Endothelial cell (in vitro differentiated cells): ENCODE data around the gene TNFSF4. TPM values are rescaled to one million over a fixed set of nuclear protein-coding genes. Genes with fewer than 3 reads are reported as not detected.
"Not testable (repeated sequence)": the region's sequence is repeated elsewhere in the genome, so short reads cannot be mapped to it uniquely, and the experiment has no call there.

ENCODE experiments used
- DNase-seq: peaks from one replicate; pipeline ENCODE4 v3.0.0; 2021; ENCODE audit warnings: low spot score
- H3K27ac Mint-ChIP-seq: one replicate; pipeline ENCODE4 v1.8.0; 2021; ENCODE audit warnings: mixed read lengths, inconsistent platforms; ENCODE audit not compliant: unreplicated experiment
- H3K27me3 Mint-ChIP-seq: one replicate; pipeline ENCODE4 v1.8.0; 2021; ENCODE audit warnings: mild to moderate bottlenecking, moderate library complexity, mixed read lengths, inconsistent platforms; ENCODE audit not compliant: unreplicated experiment
- H3K36me3 Mint-ChIP-seq: one replicate; pipeline ENCODE4 v1.8.0; 2021; ENCODE audit warnings: mild to moderate bottlenecking, low read depth, mixed read lengths, inconsistent platforms; ENCODE audit not compliant: unreplicated experiment
- H3K4me1 Mint-ChIP-seq: one replicate; pipeline ENCODE4 v1.8.0; 2021; ENCODE audit warnings: mild to moderate bottlenecking, mixed read lengths, inconsistent platforms; ENCODE audit not compliant: unreplicated experiment
- H3K4me3 Mint-ChIP-seq: one replicate; pipeline ENCODE4 v1.8.0; 2021; ENCODE audit warnings: mild to moderate bottlenecking, mixed read lengths, inconsistent platforms; ENCODE audit not compliant: unreplicated experiment
- H3K9me3 Mint-ChIP-seq: one replicate; pipeline ENCODE4 v1.8.0; 2021; ENCODE audit warnings: mixed read lengths, inconsistent platforms; ENCODE audit not compliant: unreplicated experiment
- total RNA-seq: library from RNA; stranded (reverse); fragmentation: NEBNext Ultra II Directional; extraction: Animal tissue kit (Norgen Biotek cat#: 25700); gene quantifications from one replicate; pipeline ENCODE4 v1.2.1, GENCODE V29; 2021; ENCODE audit not compliant: unreplicated experiment
- TF ChIP-seq, protein P1 (sequence below): fragments of 200-600 bp; sonication (generic); IDR thresholded peaks from one replicate; pipeline ENCODE4 v1.5.0; 2021; ENCODE audit warnings: antibody characterized with exemption; ENCODE audit not compliant: unreplicated experiment

Gene TNFSF4
- total RNA-seq, 1 donor from 2014 or later: 0.15 TPM

GRCh38 chr1:173161510-173162221, 45.5 kb downstream of the TNFSF4 start:
- TF ChIP-seq, protein P1, sequence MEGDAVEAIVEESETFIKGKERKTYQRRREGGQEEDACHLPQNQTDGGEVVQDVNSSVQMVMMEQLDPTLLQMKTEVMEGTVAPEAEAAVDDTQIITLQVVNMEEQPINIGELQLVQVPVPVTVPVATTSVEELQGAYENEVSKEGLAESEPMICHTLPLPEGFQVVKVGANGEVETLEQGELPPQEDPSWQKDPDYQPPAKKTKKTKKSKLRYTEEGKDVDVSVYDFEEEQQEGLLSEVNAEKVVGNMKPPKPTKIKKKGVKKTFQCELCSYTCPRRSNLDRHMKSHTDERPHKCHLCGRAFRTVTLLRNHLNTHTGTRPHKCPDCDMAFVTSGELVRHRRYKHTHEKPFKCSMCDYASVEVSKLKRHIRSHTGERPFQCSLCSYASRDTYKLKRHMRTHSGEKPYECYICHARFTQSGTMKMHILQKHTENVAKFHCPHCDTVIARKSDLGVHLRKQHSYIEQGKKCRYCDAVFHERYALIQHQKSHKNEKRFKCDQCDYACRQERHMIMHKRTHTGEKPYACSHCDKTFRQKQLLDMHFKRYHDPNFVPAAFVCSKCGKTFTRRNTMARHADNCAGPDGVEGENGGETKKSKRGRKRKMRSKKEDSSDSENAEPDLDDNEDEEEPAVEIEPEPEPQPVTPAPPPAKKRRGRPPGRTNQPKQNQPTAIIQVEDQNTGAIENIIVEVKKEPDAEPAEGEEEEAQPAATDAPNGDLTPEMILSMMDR: no peak
- no peaks in the 10 kb centered on the region for H3K4me1 Mint-ChIP-seq
- DNase-seq: no peak
- H3K9me3 Mint-ChIP-seq: no peaks in the 10 kb centered on the region
- no peak overlapping the region for H3K27ac Mint-ChIP-seq
- H3K36me3 Mint-ChIP-seq: no peaks in the 10 kb centered on the region
- H3K4me3 Mint-ChIP-seq: no peak overlapping the region
- no peaks in the 10 kb centered on the region for H3K27me3 Mint-ChIP-seq

DNA sequence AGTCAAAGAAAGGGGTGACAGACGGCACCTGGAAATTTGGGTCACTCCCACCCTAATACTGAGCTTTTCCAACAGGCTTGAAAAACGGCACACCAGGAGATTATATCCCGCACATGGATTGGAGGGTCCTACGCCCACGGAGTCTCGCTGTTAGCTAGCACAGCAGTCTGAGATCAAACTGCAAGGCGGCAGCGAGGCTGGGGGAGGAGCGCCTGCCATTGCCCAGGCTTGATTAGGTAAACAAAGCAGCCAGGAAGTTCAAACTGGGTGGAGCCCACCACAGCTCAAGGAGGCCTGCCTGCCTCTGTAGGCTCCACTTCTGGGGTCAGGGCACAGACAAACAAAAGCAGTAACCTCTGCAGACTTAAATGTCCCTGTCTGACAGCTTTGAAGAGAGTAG, 53.2 kb downstream of the TNFSF4 start:
- not testable (repeated sequence) for H3K9me3 Mint-ChIP-seq, H3K27ac Mint-ChIP-seq, H3K27me3 Mint-ChIP-seq, H3K4me1 Mint-ChIP-seq, H3K36me3 Mint-ChIP-seq, H3K4me3 Mint-ChIP-seq, DNase-seq

GRCh38 chr1:173153503-173153902, 53.6 kb downstream of the TNFSF4 start:
- H3K9me3 Mint-ChIP-seq: peaks cover 7% of the 10 kb centered on the region
- H3K36me3 Mint-ChIP-seq: peaks cover 10% of the 10 kb centered on the region
- H3K4me1 Mint-ChIP-seq: no peaks in the 10 kb centered on the region

GRCh38 chr1:173152598-173152997, 54.5 kb downstream of the TNFSF4 start:
- Mint-ChIP-seq H3K9me3 (peaks cover 7% of the 10 kb centered on the region), H3K4me1 (no peaks in the 10 kb centered on the region), H3K36me3 (peaks cover 10% of the 10 kb centered on the region), H3K27me3 (no peaks in the 10 kb centered on the region), H3K4me3 (no peak overlapping the region), H3K27ac (no peak overlapping the region)
- DNase-seq: no peak
- TF ChIP-seq, protein P1: no peak

More at GRCh38 chr1:173153503-173153902, 53.6 kb downstream of the TNFSF4 start:
- DNase-seq: no peak
- H3K27ac Mint-ChIP-seq: no peak overlapping the region
- TF ChIP-seq, protein P1: no peak
- no peak overlapping the region for H3K4me3 Mint-ChIP-seq
- no peaks in the 10 kb centered on the region for H3K27me3 Mint-ChIP-seq

GRCh38 chr1:173150795-173151194, 56.3 kb downstream of the TNFSF4 start:
- TF ChIP-seq, protein P1: no peak
- peaks cover 13% of the 10 kb centered on the region for H3K36me3 Mint-ChIP-seq
- no peak overlapping the region for H3K4me3 Mint-ChIP-seq
- no peak overlapping the region for H3K27ac Mint-ChIP-seq
- no peaks in the 10 kb centered on the region for H3K4me1 Mint-ChIP-seq
- H3K9me3 Mint-ChIP-seq: peaks cover 7% of the 10 kb centered on the region
- no peaks in the 10 kb centered on the region for H3K27me3 Mint-ChIP-seq
- no peak for DNase-seq
